WTC11 (cell line): ENCODE data around the gene LDLRAD2. TPM values are rescaled to one million over a fixed set of nuclear protein-coding genes. Genes with fewer than 3 reads are reported as not detected.
"Not testable (repeated sequence)": the region's sequence is repeated elsewhere in the genome, so short reads cannot be mapped to it uniquely, and the experiment has no call there.

ENCODE experiments used
- ATAC-seq: fragments of 200-7000 bp; cut with Tn5 transposase; 2 replicates; pipeline ENCODE4 v1.10.0; 2021; ENCODE audit warnings: mild to moderate bottlenecking, moderate library complexity
- CTCF ChIA-PET: fragments of 300-600 bp; sonication (Branson Sonifier 250); formaldehyde crosslinking; loops from one replicate; lab custom pipeline; 2021; ENCODE audit warnings: antibody characterized with exemption; lab: Charles Lee
- POLR2A ChIA-PET: fragments of 350-600 bp; sonication (Branson Sonifier 250); formaldehyde crosslinking; loops from one replicate; lab custom pipeline; 2021; ENCODE audit warnings: antibody characterized with exemption; lab: Charles Lee
- DNase-seq: peaks from one replicate; pipeline ENCODE4 v3.0.0; 2021; ENCODE audit warnings: low spot score
- H3K27ac Mint-ChIP-seq: 2 replicates; pipeline ENCODE4 v1.8.0; 2021; ENCODE audit warnings: mixed read lengths
- H3K27me3 Mint-ChIP-seq: 2 replicates; pipeline ENCODE4 v1.8.0; 2021; ENCODE audit warnings: low read depth, mild to moderate bottlenecking, moderate library complexity, mixed read lengths
- H3K36me3 Mint-ChIP-seq: 2 replicates; pipeline ENCODE4 v1.8.0; 2021; ENCODE audit warnings: mixed read lengths
- H3K4me1 Mint-ChIP-seq: 2 replicates; pipeline ENCODE4 v1.8.0; 2022; ENCODE audit warnings: mixed read lengths
- H3K4me3 Mint-ChIP-seq: 2 replicates; pipeline ENCODE4 v1.8.0; 2021; ENCODE audit warnings: mild to moderate bottlenecking, moderate library complexity, mixed read lengths
- H3K9me3 Mint-ChIP-seq: 2 replicates; pipeline ENCODE4 v1.8.0; 2021; ENCODE audit warnings: mixed read lengths
- ATF1 ChIP-seq: sonication (generic); formaldehyde crosslinking; IDR thresholded peaks from 2 replicates; pipeline ENCODE4 v1.8.1; 2023; ENCODE audit warnings: mild to moderate bottlenecking, moderate library complexity, missing genetic modification reagents
- CREB1 ChIP-seq: sonication (generic); formaldehyde crosslinking; IDR thresholded peaks from 2 replicates; pipeline ENCODE4 v1.8.0; 2023; ENCODE audit warnings: mild to moderate bottlenecking, missing genetic modification reagents
- FOXK1 ChIP-seq: sonication (generic); formaldehyde crosslinking; IDR thresholded peaks from 2 replicates; pipeline ENCODE4 v1.8.0; 2022; ENCODE audit warnings: mild to moderate bottlenecking, moderate library complexity, missing genetic modification reagents
- GABPB1 ChIP-seq: sonication (generic); formaldehyde crosslinking; IDR thresholded peaks from 2 replicates; pipeline ENCODE4 v1.8.1; 2023; ENCODE audit warnings: mild to moderate bottlenecking, missing genetic modification reagents
- GRHL2 ChIP-seq: fragments of 250-450 bp; sonication (Bioruptor Pico); IDR thresholded peaks from 2 replicates; pipeline ENCODE4 v1.8.0; 2022; ENCODE audit warnings: mild to moderate bottlenecking, moderate library complexity; ENCODE audit not compliant: insufficient replicate concordance, severe bottlenecking
- MYBL2 ChIP-seq: sonication (generic); formaldehyde crosslinking; IDR thresholded peaks from 2 replicates; pipeline ENCODE4 v1.8.1; 2023; ENCODE audit warnings: mild to moderate bottlenecking, moderate library complexity, missing genetic modification reagents
- NR1H2 ChIP-seq: sonication (generic); formaldehyde crosslinking; IDR thresholded peaks from 2 replicates; pipeline ENCODE4 v1.9.0; 2021; ENCODE audit warnings: mild to moderate bottlenecking, moderate library complexity, missing genetic modification reagents
- OVOL2 ChIP-seq: fragments of 250-450 bp; sonication (Bioruptor Pico); IDR thresholded peaks from 2 replicates; pipeline ENCODE4 v1.9.0; 2021; ENCODE audit warnings: mild to moderate bottlenecking, borderline replicate concordance
- PRRX2 ChIP-seq: fragments of 250-450 bp; sonication (Bioruptor Pico); IDR thresholded peaks from 2 replicates; pipeline ENCODE4 v1.8.0; 2021; ENCODE audit warnings: mild to moderate bottlenecking
- SMAD3 ChIP-seq: sonication (generic); formaldehyde crosslinking; IDR thresholded peaks from 2 replicates; pipeline ENCODE4 v1.8.0; 2022; ENCODE audit warnings: missing genetic modification reagents, mild to moderate bottlenecking, borderline replicate concordance
- SMAD4 ChIP-seq: sonication (generic); formaldehyde crosslinking; IDR thresholded peaks from 2 replicates; pipeline ENCODE4 v1.8.0; 2022; ENCODE audit warnings: mild to moderate bottlenecking, missing genetic modification reagents
- TEAD4 ChIP-seq: sonication (generic); formaldehyde crosslinking; IDR thresholded peaks from 2 replicates; pipeline ENCODE4 v1.8.0; 2022; ENCODE audit warnings: mild to moderate bottlenecking, missing genetic modification reagents
- ZBTB21 ChIP-seq: sonication (generic); formaldehyde crosslinking; IDR thresholded peaks from 2 replicates; pipeline ENCODE4 v1.8.1; 2023; ENCODE audit warnings: mild to moderate bottlenecking, missing genetic modification reagents, borderline replicate concordance
- ZNF121 ChIP-seq: sonication (generic); formaldehyde crosslinking; IDR thresholded peaks from 2 replicates; pipeline ENCODE4 v1.8.0; 2023; ENCODE audit warnings: missing genetic modification reagents
- ZNF138 ChIP-seq: sonication (generic); formaldehyde crosslinking; conservative IDR thresholded peaks from 2 replicates; pipeline ENCODE4 v1.8.1; 2022; ENCODE audit warnings: mild to moderate bottlenecking, moderate library complexity, missing genetic modification reagents
- ZNF396 ChIP-seq: fragments of 250-450 bp; sonication (Bioruptor Pico); IDR thresholded peaks from 2 replicates; pipeline ENCODE4 v1.8.0; 2021; ENCODE audit warnings: mild to moderate bottlenecking, moderate library complexity, borderline replicate concordance
- total RNA-seq: library from RNA; stranded (reverse); gene quantifications from 3 replicates; pipeline ENCODE4 v1.2.3, GENCODE V29; 2021
- TF ChIP-seq, protein P1 (sequence below): fragments of 200-600 bp; IDR thresholded peaks from 2 replicates; pipeline ENCODE4 v1.8.0; 2022; ENCODE audit warnings: antibody characterized with exemption
- TF ChIP-seq, protein P2 (sequence below): fragments of 250-450 bp; sonication (Bioruptor Pico); IDR thresholded peaks from 2 replicates; pipeline ENCODE4 v2.1.2; 2022; ENCODE audit warnings: mild to moderate bottlenecking, moderate library complexity
- TF ChIP-seq, protein P3 (sequence below): fragments of 250-450 bp; sonication (Bioruptor Pico); IDR thresholded peaks from 2 replicates; pipeline ENCODE4 v1.8.0; 2021; ENCODE audit warnings: mild to moderate bottlenecking

Gene LDLRAD2
- total RNA-seq, 1 experiment from 2014 or later = 0.63 TPM

DNA sequence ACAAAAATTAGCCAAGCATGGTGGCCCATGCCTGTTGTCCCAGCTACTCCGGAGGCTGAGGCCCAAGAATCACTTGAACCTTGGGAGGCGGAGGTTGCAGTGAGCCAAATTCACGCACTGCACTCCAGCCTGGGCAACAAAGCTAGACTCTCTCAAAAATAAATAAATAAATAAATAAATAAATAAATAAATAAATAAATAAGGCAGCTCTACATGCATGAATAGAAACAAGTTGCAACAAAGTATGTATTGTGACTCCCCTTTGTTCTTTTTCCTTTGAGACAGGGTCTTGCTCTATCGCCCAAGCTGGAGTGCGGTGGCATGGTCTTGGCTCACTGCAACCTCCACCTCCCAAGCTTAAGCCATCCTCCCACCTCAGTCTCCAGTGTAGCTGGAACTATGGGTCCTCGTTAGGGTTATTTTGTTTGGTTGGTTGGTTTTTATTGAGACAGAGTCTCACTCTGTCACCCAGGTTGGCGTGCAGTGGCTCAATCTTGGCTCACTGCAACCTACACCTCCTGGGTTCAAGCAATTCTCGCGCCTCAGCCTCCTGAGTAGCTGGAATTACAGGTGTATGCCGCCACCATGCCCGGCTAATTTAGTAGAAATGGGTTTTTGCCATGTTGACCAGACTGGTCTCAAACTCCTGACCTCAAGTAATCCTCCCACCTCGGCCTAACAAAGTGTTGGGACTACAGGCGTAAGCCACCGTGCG, 37.1 kb upstream of the LDLRAD2 start:
- H3K4me1 Mint-ChIP-seq = peaks cover 6% of the 10 kb centered on the region
- peaks cover 5% of the 10 kb centered on the region for H3K9me3 Mint-ChIP-seq
- ChIA-PET CTCF (no interaction called here), POLR2A (no interaction called here)
- no peaks in the 10 kb centered on the region for H3K27me3 Mint-ChIP-seq
- H3K4me3 Mint-ChIP-seq = no peak overlapping the region
- peaks cover 15% of the 10 kb centered on the region for H3K36me3 Mint-ChIP-seq
- TF ChIP-seq NR1H2 (CRISPR knock-in tag) = no peak
- no peak for TF ChIP-seq CREB1 (CRISPR knock-in tag)
- no peak for TF ChIP-seq GRHL2 (CRISPR knock-in tag)
- no peak overlapping the region for H3K27ac Mint-ChIP-seq
- DNase-seq = no peak
- ATAC-seq = no peak

DNA sequence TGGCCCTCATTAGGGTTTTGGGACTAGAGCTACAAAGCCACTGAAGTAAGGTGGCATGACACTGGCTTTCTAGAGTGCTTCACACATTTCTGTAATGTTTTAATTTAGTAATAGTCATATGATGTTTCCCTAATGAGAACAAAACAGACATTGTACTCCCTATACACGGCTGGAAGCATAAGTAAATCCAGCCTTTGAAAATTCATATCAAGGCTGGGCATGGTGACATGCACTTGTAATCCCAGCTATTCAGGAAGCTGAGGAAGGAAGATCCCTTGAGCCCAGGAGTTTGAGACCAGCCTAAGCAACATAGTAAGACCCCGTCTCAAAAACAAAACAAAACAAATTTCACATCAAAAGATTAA, 36.5 kb upstream of the LDLRAD2 start:
- Mint-ChIP-seq H3K36me3 (peaks cover 15% of the 10 kb centered on the region), H3K4me3 (no peak overlapping the region), H3K27me3 (no peaks in the 10 kb centered on the region), H3K27ac (no peak overlapping the region), H3K4me1 (peaks cover 11% of the 10 kb centered on the region), H3K9me3 (peaks cover 5% of the 10 kb centered on the region)
- ChIA-PET CTCF (interaction anchor here (1.1 kb wide), 1 partner anchor 355 kb away, joined by 3 read pairs; no protein-coding TSS in a partner anchor), POLR2A (no interaction called here)
- no peak for ATAC-seq
- TF ChIP-seq MYBL2 (CRISPR knock-in tag) = no peak
- TF ChIP-seq PRRX2 = no peak
- TF ChIP-seq ATF1 (CRISPR knock-in tag) = no peak
- no peak for TF ChIP-seq ZBTB21 (CRISPR knock-in tag)
- no peak for TF ChIP-seq SMAD4 (CRISPR knock-in tag)
- no peak for TF ChIP-seq ZNF396 (CRISPR knock-in tag)
- TF ChIP-seq OVOL2 (CRISPR knock-in tag) = no peak
- DNase-seq = no peak

DNA sequence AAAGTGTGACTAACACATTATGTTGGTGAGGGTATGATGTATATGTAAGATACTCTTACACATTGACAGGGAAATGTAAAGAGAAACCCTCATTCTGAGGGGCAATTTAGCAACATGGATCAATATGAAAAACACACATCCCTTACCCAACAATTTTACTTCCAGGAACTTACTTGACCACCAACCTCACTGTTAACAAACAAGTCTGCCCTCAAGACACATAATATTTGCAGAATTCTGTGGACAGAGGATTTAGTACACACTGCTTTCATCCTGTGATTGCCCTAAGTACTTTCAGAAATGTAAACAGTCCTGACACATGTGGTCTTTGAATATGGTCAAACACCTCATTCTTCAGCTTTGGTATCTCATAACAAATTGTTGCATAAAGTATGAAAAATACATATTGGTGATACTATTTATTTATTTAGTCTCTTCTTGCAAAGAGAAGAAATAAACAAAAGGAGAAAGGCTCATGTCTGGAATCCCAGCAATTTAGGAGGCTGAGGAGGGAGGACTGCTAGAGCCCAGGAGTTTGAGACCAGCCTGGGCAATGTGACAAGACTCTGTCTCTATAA, 36.0 kb upstream of the LDLRAD2 start:
- POLR2A ChIA-PET = no interaction called here
- Mint-ChIP-seq H3K4me1 (peaks cover 11% of the 10 kb centered on the region), H3K27me3 (no peaks in the 10 kb centered on the region), H3K27ac (peak overlapping the region; percentile 64; the same call in 1 of the 2 replicates), H3K9me3 (peaks cover 5% of the 10 kb centered on the region), H3K4me3 (no peak overlapping the region), H3K36me3 (peaks cover 15% of the 10 kb centered on the region)
- ATAC-seq = no peak
- no peak for DNase-seq
- CTCF ChIA-PET = interaction anchor here (1.1 kb wide), 1 partner anchor 355 kb away, joined by 3 read pairs; no protein-coding TSS in a partner anchor
- TF ChIP-seq FOXK1 (no peak), GABPB1 (peak; percentile 70)

GRCh38 chr1:21776925-21777324, 35.1 kb upstream of the LDLRAD2 start:
- ATAC-seq, H3K27ac Mint-ChIP-seq, CTCF ChIA-PET, DNase-seq, H3K4me3 Mint-ChIP-seq, H3K9me3 Mint-ChIP-seq, H3K27me3 Mint-ChIP-seq: not testable (repeated sequence)
- POLR2A ChIA-PET = interaction anchor here (0.6 kb wide), 1 partner anchor 99 kb away, joined by 3 read pairs; no protein-coding TSS in a partner anchor
- Mint-ChIP-seq H3K4me1 (peaks cover 17% of the 10 kb centered on the region), H3K36me3 (peaks cover 15% of the 10 kb centered on the region)
- peak; percentile 74 for TF ChIP-seq ZNF121 (CRISPR knock-in tag)

GRCh38 chr1:21778405-21778727, 33.7 kb upstream of the LDLRAD2 start:
- ChIA-PET POLR2A (interaction anchor here (0.6 kb wide), 1 partner anchor 109 kb away, joined by 5 read pairs; the partner anchor contains the start of gene RAP1GAP), CTCF (no interaction called here)
- Mint-ChIP-seq H3K4me3 (no peak overlapping the region), H3K27me3 (no peaks in the 10 kb centered on the region), H3K9me3 (peaks cover 5% of the 10 kb centered on the region), H3K27ac (no peak overlapping the region), H3K4me1 (peaks cover 17% of the 10 kb centered on the region), H3K36me3 (peaks cover 15% of the 10 kb centered on the region)
- ATAC-seq = no peak
- no peak for DNase-seq
- TF ChIP-seq TEAD4 (CRISPR knock-in tag) = no peak
- no peak for TF ChIP-seq SMAD3
- TF ChIP-seq, protein P1, sequence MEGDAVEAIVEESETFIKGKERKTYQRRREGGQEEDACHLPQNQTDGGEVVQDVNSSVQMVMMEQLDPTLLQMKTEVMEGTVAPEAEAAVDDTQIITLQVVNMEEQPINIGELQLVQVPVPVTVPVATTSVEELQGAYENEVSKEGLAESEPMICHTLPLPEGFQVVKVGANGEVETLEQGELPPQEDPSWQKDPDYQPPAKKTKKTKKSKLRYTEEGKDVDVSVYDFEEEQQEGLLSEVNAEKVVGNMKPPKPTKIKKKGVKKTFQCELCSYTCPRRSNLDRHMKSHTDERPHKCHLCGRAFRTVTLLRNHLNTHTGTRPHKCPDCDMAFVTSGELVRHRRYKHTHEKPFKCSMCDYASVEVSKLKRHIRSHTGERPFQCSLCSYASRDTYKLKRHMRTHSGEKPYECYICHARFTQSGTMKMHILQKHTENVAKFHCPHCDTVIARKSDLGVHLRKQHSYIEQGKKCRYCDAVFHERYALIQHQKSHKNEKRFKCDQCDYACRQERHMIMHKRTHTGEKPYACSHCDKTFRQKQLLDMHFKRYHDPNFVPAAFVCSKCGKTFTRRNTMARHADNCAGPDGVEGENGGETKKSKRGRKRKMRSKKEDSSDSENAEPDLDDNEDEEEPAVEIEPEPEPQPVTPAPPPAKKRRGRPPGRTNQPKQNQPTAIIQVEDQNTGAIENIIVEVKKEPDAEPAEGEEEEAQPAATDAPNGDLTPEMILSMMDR = no peak
- TF ChIP-seq, protein P2, sequence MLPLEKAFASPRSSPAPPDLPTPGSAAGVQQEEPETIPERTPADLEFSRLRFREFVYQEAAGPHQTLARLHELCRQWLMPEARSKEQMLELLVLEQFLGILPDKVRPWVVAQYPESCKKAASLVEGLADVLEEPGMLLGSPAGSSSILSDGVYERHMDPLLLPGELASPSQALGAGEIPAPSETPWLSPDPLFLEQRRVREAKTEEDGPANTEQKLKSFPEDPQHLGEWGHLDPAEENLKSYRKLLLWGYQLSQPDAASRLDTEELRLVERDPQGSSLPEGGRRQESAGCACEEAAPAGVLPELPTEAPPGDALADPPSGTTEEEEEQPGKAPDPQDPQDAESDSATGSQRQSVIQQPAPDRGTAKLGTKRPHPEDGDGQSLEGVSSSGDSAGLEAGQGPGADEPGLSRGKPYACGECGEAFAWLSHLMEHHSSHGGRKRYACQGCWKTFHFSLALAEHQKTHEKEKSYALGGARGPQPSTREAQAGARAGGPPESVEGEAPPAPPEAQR (CRISPR knock-in tag) = no peak
- no peak for TF ChIP-seq ZNF138 (CRISPR knock-in tag)
- TF ChIP-seq, protein P3, sequence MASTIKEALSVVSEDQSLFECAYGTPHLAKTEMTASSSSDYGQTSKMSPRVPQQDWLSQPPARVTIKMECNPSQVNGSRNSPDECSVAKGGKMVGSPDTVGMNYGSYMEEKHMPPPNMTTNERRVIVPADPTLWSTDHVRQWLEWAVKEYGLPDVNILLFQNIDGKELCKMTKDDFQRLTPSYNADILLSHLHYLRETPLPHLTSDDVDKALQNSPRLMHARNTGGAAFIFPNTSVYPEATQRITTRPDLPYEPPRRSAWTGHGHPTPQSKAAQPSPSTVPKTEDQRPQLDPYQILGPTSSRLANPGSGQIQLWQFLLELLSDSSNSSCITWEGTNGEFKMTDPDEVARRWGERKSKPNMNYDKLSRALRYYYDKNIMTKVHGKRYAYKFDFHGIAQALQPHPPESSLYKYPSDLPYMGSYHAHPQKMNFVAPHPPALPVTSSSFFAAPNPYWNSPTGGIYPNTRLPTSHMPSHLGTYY (CRISPR knock-in tag) = no peak
